RWPE2 (cell line): ENCODE measurements around the gene ATG5.

Experiments
- ATAC-seq: fragments of 200-7000 bp; cut with Tn5 transposase; 3 replicates; pipeline ENCODE4 v1.9.1; 2021; ENCODE audit warnings: low read depth
- DNase-seq: peaks from one replicate; pipeline ENCODE4 v3.0.0-alpha.2; 2020; ENCODE audit warnings: low spot score
- H3K27ac ChIP-seq: fragments of 450-650 bp; 2 replicates; pipeline ENCODE4 v1.5.1; 2017; ENCODE audit warnings: mild to moderate bottlenecking; ENCODE audit not compliant: poor library complexity, severe bottlenecking
- H3K27me3 ChIP-seq: fragments of 250-450 bp; sonication (Bioruptor Pico); 2 replicates; pipeline ENCODE4 v1.5.1; 2021; ENCODE audit warnings: mild to moderate bottlenecking, moderate library complexity; ENCODE audit not compliant: insufficient read depth, poor library complexity, severe bottlenecking
- H3K36me3 ChIP-seq: fragments of 250-450 bp; sonication (Bioruptor Pico); 2 replicates; pipeline ENCODE4 v1.5.1; 2020; ENCODE audit warnings: low read depth, mild to moderate bottlenecking, moderate library complexity
- H3K4me1 ChIP-seq: fragments of 250-450 bp; sonication (Bioruptor Pico); 2 replicates; pipeline ENCODE4 v1.5.1; 2021; ENCODE audit warnings: mild to moderate bottlenecking, moderate library complexity; ENCODE audit not compliant: insufficient read depth, poor library complexity, severe bottlenecking
- H3K4me3 ChIP-seq: fragments of 250-450 bp; sonication (Bioruptor Pico); 2 replicates; pipeline ENCODE4 v1.5.1; 2021; ENCODE audit warnings: mild to moderate bottlenecking, moderate library complexity; ENCODE audit not compliant: severe bottlenecking
- H3K9me3 ChIP-seq: fragments of 250-450 bp; sonication (Bioruptor Pico); 2 replicates; pipeline ENCODE4 v1.5.1; 2021; ENCODE audit warnings: mild to moderate bottlenecking, moderate library complexity; ENCODE audit not compliant: severe bottlenecking
- CTCF ChIP-seq: fragments of 450-650 bp; IDR thresholded peaks from one replicate; pipeline ENCODE4 v1.5.1; 2017; ENCODE audit warnings: mild to moderate bottlenecking, moderate library complexity; ENCODE audit not compliant: poor library complexity, severe bottlenecking

The ATG5 gene

GRCh38 chr6:106162921-106163320, 162.6 kb downstream of the ATG5 start:
- Histone ChIP-seq H3K4me1 (peaks cover 10% of the 10 kb centered on the region), H3K27ac (no peak overlapping the region), H3K36me3 (no peaks in the 10 kb centered on the region), H3K27me3 (no peaks in the 10 kb centered on the region), H3K4me3 (no peak overlapping the region), H3K9me3 (no peaks in the 10 kb centered on the region)
- no peak for DNase-seq
- ATAC-seq, result no peak
- TF ChIP-seq CTCF, result no peak

GRCh38 chr6:106161893-106162292, 163.7 kb downstream of the ATG5 start:
- no peak for TF ChIP-seq CTCF
- Histone ChIP-seq H3K4me1 (peaks cover 10% of the 10 kb centered on the region), H3K4me3 (no peak overlapping the region), H3K27ac (no peak overlapping the region), H3K9me3 (no peaks in the 10 kb centered on the region), H3K27me3 (no peaks in the 10 kb centered on the region), H3K36me3 (no peaks in the 10 kb centered on the region)
- DNase-seq (no peak), ATAC-seq (no peak)

GRCh38 chr6:106161311-106161874, 164.2 kb downstream of the ATG5 start:
- TF ChIP-seq CTCF, result no peak
- no peak for ATAC-seq

GRCh38 chr6:106160189-106160588, 165.4 kb downstream of the ATG5 start:
- H3K27ac ChIP-seq, result peak overlapping the region; percentile 48
- peaks cover 10% of the 10 kb centered on the region for H3K4me1 ChIP-seq

More at GRCh38 chr6:106161311-106161874, 164.2 kb downstream of the ATG5 start:
- DNase-seq, result no peak
- Histone ChIP-seq H3K4me1 (peaks cover 10% of the 10 kb centered on the region), H3K4me3 (no peak overlapping the region), H3K27ac (no peak overlapping the region), H3K36me3 (no peaks in the 10 kb centered on the region), H3K9me3 (no peaks in the 10 kb centered on the region), H3K27me3 (no peaks in the 10 kb centered on the region)

More at GRCh38 chr6:106160189-106160588, 165.4 kb downstream of the ATG5 start:
- TF ChIP-seq CTCF, result no peak
- no peak for DNase-seq
- H3K27me3 ChIP-seq, result no peaks in the 10 kb centered on the region
- no peak overlapping the region for H3K4me3 ChIP-seq
- no peaks in the 10 kb centered on the region for H3K36me3 ChIP-seq
- no peak for ATAC-seq
- no peaks in the 10 kb centered on the region for H3K9me3 ChIP-seq
